HG03565 (cell line): ENCODE results near the gene GLYR1.

ENCODE experiments used
- ATAC-seq: cut with Tn5 transposase; IDR thresholded peaks from one replicate; pipeline ENCODE4 v1.9.1; 2021; ENCODE audit warnings: mild to moderate bottlenecking, moderate library complexity; ENCODE audit not compliant: unreplicated experiment

Gene GLYR1

DNA sequence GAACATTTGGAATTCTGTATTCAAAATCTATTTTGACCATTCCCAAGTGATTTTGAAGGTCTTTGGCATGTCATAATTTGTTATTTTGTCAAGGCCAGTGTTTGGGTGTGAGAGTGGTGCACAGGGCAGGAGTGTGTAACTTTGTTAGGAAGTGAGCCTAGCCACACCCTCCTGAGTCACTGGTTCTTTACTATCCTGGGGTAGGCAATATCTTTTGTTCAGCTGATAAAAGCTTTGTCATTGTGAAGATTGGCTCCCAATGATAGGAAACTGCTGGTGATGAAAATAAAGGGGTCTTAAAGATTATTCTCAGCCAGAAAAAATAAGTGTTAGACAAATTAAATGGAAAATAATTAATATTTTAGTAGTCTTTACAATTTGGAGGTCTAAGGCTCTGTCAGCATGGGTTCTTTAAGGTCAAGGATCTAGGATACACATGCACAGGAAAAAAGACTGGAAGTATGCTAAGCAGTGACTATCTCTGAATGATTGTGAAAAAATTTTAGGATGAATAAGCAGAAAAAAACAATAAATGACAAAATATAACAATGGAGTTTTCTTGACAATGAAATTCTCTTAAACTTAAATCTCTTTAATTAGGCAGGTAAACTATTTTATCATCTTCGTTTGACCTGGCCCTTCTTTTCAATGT is 5.3 kb upstream of the GLYR1 start:
- no peak for ATAC-seq

DNA sequence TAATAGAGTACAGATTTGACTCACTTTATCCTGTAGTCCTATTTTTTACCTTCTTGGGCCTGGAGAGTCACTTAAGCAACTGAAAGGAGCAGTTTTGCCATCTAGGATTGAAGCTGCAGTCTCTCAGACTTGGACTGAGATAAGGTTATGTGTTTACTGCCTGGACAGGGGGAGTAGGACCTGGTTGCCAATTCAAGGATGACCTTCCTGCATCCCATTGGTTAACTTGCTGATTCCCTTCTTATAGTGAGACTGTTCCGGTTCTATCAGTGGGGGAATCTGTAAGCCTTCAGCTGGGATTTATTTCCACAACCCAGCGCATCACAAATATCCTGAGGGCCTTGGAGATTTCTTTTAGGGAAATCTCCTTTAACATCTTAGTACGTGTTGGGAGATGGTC is 3.1 kb upstream of the GLYR1 start:
- no peak for ATAC-seq

DNA sequence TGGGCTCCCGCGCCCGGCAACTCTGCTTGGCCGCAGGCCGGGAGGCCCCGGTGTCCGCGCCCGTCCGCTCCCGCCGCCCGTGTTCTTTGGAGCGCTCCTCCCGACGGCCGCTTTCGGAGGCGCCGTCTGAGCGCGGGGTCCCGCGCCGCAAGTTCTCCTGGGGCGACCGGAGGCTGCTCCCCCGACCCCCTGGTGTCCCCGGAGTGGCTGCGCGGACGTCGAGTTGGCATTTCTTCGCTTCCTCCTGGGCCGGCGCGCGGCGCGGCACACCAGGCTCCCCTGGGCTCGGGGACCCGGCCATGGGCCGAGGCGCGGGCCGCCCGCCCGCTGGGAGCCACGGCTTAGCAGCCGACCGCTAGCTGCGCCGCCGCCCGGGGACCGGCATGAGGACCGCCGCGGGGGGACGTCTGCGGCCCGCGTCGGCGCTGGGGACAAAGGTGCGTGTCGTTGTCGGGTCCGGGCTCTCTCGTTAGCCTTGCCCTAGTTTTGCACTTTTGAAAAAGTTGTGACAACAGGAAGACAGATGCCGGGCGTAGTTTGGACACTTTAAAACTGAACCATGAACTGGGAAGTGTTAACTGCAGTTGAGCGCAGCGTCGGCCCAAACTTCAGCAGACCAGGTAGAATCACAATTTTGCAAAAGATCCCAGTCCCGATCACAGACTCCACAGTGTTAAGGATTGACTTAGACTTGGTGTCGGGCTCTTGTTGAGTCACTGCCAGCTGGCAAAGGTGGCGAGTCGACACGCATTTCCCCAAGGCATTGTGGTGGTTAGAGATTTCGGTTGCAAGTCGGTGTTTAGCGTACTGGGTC is 893 bp upstream of the GLYR1 start:
- peak; percentile 16 for ATAC-seq

DNA sequence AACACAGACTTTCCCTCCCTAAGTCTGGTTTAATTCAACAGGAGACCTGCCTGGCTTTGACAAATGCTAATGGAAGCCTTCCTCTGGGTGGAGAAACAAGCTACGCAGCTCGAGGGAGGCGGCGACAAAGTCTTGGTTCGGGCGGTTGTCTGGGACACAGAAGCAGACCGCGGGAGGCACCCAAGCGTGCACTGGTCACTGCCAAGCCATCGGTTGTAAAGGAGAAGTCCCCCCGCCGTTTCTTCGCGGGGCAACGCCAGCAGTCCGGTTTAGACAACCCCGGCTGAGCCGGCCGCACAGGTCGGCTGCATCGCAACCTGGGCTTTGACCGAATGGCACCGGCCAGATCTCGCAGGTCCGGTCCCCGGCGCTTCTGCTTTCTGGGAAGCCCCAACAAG is 586 bp downstream of the GLYR1 start:
- peak; percentile 14 for ATAC-seq

DNA sequence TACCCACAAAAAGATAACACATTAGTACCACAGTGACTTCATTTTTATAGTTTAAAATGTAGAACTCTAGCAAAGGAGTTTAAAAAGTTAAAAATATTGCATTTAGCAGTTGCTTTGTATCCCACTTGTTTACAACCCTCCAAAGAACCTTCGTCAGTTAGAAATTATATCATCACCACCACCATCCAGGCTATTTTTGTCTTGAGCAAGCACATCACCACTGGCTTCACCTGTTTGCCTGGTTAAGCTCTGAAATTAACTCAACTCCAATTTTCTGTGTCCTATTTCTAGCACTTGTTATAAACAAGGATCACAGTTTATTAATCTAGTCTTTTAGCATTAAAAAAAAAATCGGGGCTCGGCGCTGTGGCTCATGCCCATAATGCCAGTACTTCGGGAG is 6.1 kb downstream of the GLYR1 start:
- ATAC-seq: no peak

DNA sequence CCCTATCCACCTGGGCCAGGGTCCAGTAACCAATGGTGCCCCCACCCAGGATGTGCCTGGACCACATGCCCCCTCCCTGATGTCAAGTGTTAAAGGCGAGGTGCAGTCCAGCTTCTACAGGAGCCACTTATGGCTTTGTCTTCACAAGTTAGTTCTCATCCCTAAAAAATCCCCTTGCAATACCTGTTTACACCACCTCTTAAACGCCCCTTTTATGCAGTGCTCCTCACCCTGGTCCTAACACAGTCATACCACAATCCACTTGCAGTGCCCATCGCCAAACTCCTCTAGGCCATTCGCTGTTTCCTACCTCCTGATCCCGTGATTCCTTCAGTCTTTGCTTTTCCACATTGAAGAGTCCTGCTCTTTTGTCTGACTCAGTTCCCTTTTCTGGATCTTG is 7.1 kb downstream of the GLYR1 start:
- no peak for ATAC-seq

DNA sequence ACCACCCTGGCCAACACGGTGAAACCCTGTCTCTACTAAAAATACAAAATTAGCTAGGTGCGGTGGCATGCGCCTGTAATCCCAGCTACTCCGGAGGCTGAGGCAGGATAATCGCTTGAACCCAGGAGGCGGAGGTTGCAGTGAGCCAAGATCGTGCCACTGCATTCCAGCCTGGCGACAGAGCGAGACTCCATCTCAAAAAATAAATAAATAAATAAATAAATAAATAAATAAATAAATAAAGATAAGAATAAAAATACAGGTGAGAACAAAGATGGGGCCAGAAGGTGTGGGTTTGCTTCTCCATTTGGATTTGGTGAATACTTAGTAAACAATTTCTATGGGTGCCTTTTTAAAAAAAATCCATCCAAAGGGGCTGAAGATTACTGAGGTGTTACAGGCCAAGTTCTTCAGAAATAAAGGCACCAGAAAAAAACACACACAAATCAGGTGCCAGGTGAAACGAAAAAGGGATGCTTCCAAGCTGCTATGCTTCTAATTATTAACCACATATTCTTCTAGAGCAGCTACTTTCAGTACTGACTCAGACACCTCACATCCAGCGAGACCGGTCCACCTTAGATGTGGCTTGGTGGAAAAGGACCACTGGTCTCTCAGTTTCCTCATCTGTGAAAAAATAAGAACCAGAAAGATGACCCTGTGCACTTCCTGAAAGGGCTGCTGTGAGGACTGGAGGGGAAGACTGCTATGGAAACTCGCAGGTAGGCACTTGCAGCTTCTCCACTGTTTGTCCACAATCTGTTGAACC is 9.2 kb downstream of the GLYR1 start:
- no peak for ATAC-seq

DNA sequence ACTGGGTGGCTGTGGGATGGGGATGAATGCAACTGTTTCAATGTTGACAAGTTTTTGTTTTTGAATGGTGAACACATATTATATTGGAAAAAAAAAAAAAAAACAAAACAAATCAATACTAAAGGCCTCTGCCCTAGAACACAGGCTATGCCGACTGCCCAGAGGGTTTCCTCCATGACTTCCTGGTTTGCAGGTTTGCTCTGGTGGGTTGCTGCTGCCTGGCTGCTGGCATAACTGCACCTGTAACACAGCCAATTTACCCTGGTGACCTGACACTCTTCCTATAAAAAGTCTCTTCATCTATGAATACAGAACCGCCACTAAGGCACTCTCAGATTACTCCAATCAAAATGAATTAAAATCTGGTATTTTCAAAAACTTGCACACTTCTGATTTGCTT is 10.4 kb downstream of the GLYR1 start:
- no peak for ATAC-seq

DNA sequence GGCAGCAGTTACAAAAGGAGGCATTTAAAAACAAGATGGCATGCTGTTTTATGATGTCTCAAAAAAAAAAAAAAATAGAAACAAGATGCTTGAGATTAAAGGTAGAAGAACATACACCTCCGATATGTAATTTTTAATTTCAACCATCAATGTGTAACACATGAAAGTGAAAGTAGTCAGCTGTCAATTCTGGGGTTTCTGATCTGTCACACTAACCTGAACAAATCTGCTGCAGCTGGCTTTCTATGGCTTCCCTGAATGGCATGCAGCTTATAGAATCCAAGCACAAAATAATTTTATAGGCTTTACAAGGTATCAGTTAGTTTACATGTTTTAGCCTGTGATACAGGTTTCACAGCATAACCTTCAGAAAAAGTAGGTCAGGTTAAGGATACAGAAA is 13.5 kb downstream of the GLYR1 start:
- ATAC-seq: no peak

DNA sequence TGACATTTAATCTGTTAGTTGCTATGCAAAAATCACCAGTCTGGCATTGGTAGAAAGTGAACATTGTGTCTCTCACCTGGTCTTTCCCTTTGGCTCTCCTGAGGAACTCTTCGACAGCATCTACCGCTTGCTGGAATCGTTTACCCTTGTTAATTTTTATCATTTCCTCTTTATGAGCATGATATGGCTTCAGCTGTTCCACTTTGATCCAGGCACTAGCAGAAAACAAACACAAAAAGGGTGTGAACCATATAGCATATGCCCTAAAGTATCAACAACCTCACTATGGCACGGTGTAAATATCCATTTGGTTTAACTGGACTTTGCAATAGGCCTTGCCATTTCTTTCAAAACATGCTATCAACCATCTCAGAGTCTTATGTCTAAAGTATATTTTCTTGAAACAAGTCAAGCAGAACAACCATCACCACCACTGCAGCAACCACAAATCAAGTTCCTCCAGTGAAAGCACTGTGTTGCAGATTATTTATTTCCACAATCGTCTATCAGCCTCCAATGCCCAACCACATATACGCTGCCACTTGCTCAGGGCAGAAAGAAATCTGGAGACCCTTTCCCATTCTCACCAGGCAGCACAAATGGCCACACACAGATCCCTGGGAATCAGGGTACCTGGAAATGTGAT is 14.3 kb downstream of the GLYR1 start:
- ATAC-seq: no peak

DNA sequence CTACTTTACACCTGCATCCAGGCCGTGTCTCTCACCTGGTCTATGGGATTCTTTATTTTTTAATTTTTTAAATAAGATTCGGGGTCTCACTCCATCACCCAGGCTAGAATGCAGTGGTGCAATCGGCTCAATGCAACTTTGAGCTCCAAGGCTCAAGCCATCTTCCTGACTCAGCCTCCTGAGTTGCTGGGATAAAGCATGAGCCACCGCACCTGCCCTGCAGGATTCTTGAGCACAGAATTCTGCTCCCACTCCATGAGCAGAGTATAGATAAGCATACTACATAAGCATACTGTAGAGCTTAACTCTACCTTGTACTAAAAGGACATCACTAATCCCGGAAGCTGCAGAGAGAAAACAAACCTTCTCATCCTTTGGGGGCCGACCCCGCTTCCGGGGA is 15.5 kb downstream of the GLYR1 start:
- ATAC-seq: no peak

DNA sequence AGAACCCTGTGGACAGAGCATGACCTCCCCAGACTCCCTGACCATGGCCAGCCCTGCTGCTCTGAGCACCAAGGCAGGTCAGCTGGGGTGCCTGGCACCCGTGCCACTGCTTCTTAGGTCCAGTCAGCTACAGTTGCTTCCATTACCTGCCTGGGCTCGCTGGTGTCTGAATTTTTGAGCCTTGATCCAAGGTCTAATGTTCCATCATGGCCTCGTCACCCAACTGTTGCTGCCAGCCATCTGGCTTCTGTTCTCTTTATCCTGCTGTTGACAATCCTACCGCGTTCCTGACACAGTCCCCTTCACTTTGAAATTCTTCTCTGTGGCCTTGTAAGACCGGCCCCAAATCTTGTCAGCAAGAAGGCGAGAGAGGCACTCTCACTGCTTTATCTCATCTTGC is 16.7 kb downstream of the GLYR1 start:
- ATAC-seq: no peak

DNA sequence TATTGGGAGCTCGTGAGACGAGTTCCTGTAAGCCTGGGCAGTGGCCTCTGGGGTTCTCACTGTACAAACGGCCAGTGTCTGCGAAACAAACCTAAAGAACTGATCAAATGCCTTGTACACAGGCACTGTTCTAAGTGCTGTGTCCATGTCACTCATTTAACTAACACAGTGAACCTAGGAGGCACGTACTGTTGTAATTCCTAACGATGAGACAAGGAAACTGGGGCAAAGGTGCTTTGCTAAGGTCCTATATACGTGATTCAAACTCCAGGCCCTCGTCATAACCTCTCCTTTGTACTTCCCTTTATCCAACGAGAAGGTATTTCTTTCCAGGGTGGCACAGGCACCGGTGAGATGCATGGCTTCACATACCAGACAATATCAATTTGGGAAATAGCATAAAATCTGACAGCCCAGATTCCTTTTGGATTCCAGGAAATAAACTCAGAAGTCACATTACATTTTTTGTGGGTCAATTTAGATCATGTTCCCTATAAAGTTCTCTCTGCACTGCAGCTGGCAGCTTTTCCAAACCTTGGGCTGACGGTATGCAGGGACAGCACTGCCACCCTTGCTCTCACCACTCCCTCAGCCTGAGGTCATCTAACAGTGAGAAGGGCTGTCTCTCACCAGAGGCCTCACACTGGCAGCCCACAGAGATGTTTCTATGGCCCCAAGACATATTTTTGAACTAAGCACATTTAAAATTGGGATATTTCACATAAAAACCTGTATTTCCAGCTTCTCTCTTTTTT is 18.3 kb downstream of the GLYR1 start:
- no peak for ATAC-seq

DNA sequence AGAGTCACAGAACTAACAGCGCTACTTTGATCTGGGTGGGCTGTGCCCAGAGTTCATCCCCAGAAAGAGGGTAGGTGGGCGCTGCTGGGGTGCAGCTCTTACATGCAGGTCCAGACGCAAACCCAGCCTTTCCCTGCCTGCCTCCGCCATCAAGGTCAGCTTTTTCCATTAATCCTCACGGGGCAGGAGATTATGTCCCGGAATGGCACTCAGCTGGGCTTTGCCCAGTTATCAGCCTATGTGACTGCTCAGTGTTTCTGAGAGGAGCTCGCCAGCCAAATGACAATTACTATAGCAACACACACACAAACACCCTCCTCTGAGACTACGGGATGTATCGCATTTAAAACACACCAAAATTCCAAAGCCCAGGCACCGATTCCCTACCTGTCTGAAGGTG is 20.1 kb downstream of the GLYR1 start:
- no peak for ATAC-seq

DNA sequence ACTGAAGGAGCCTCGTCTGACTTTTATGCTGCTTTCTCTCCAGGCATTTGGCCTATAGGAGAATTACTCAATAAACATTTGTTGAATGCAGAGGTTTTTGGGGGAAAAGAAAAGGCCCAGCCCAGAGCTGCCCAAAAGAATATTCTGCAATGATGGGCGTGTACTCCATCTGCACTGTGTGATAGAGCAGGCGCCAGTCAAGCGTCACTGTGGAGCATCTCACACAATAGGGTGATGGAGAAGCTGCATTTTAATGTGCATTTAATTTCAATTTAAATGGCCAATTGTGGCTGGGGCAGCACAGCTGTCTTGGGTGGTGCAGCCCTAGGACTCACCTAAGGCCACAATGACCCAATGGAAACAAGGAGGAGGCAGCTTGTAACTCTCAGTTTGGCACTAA is 20.6 kb downstream of the GLYR1 start:
- ATAC-seq: no peak

DNA sequence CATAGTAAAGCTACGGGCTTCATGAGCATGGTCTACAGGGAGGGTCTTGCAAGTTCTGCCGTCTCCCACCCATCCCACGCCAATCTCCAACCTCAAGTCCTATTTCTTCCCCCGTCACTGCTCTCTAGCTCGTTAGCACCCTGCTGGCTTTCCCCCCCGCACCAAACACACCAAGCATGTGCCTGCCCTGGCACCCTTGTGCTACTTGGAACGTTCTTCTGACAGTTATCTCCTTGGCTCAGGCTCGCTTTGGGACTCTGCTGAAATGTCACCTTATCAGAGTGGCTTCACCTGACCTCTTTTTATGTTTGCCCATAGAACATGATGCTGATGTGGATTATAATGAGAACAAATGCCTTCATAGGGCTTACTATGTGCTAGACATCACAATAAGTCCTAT is 21.9 kb downstream of the GLYR1 start:
- no peak for ATAC-seq

DNA sequence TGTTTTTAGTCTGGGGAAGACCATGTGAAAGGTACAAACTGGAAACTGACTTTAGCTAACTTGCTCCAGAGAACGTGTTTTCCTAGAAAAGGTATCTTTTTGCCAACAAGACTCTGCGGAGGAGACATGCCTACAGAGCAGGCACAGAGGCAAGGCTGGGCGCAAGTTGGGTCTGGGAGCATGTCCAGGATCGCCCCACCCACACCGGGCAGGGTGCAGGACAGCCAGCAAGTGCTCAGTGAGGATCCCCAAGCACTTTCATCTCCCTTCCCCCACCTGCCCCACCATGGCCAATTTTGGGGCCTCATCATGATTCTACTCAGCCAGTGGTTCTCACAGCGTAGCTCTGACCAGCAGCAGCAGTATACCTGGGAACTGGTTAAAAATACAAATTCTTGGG is 26.4 kb downstream of the GLYR1 start:
- ATAC-seq: no peak

DNA sequence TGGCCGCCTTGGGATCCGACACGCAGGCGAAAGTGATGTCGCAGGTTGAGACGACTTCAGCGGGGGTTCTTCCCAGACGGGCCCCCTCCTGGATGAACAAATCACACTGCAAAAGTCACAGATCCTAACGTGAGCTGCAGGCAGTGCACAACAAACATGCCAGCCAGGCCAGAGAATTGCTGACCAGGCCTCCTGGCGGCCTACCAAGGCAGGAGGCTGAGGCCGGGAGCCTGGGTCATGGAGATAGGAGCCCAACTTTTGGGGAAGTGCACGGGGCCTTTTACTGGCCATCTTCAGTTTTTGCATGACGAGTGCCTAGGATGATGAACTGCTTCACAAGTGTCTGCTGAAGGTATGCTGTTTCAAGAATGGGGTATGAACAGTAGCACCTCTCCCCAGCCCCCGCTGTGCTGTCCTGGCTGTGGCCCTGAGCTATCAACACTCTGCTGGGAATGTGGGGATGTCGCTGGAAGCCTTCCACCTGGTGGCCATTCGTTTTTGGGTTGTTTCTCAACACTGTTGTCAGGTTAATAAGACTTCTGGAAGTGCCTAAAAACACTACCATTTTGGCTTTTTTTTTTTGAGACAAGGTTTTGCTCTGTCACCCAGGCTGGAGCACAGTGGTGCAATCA is 32.4 kb downstream of the GLYR1 start:
- no peak for ATAC-seq

DNA sequence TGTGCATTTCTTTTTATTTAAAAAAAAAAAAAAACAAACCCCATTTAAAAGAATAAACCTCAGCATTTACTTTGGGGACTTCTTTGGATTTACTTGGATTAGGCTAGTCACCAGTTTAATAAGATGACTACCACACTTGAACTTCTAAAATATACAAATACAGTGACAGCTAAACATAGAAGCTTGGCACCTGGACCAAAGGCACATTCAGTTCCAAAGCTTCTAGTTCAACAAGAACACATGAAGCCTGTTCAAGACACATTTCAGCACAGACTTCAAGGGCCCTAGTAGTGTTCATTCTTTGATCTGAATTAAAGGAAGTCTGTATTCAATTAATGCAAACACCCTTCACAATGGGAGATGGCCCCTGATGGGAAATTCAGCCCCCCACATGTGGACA is 33.0 kb downstream of the GLYR1 start:
- no peak for ATAC-seq

DNA sequence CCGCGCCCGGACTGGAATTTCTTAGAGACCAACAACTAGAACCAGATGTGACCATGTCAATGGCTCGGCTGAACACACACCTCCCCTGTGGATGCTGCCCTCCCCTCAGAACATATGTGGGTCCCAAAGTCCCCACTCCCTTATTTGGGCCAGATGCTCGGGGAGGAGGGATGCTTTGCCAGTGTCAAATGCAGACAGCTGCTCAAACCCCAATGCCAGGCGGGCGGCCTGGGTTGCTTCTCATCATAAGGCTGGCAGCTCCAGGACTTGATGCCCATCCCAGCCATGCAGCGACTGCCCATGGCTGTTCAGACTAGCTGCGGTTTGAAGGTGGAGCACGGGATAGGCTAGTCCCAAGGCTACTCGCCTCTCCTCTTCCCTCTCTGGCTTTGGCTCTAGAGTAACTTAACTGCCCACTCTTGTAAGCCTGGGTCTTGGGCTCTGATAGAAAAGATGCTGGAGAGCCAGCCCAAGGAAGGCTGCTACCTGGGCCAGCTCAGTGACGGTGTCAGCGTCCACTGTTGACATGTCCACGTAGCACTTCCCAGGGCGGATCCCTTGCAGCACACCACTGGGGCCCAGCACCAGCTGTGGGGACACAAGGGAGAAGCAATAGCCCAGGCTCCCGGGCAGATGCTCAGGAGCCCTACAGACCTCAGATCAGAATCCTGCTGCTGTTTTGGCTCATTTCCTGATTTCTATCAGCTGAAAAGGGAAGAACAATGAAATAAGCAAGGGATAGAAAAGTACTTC is 33.7 kb downstream of the GLYR1 start:
- no peak for ATAC-seq
